K562 (cell line): ENCODE data around the gene USP2. TPM values are rescaled to one million over a fixed set of nuclear protein-coding genes. Genes with fewer than 3 reads are reported as not detected.

Source experiments
- AFF1 ChIP-seq, 2 experiments: fragments of 450-650 bp; IDR thresholded peaks; 2 replicates each; pipeline ENCODE4 v1.6.1; 2018; ENCODE audit warnings: mild to moderate bottlenecking in 2 of 2, low read depth in 1 of 2; ENCODE audit not compliant: partially characterized antibody in 2 of 2
- FOXP4 ChIP-seq: sonication (generic); formaldehyde crosslinking; IDR thresholded peaks from 2 replicates; pipeline ENCODE4 v1.8.0; 2022; ENCODE audit warnings: mild to moderate bottlenecking, missing genetic modification reagents, borderline replicate concordance
- KLF1 ChIP-seq: fragments of 450-650 bp; IDR thresholded peaks from 2 replicates; pipeline ENCODE4 v1.6.1; 2016; ENCODE audit warnings: missing genetic modification characterization, missing compliant biosample characterization
- MAZ ChIP-seq, 2 experiments: fragments of 450-650 bp in 1 of 2; sonication (generic) in 1 of 2; formaldehyde crosslinking; IDR thresholded peaks in 1 of 2; conservative IDR thresholded peaks in 1 of 2; 2 replicates each; pipeline versions ENCODE4 v1.4.0 to v1.5.0; 2020; ENCODE audit warnings: mild to moderate bottlenecking in 1 of 2, missing genetic modification reagents in 1 of 2
- MECOM ChIP-seq: fragments of 250-450 bp; sonication (Bioruptor Pico); IDR thresholded peaks from 2 replicates; pipeline ENCODE4 v1.8.0; 2022; ENCODE audit warnings: inconsistent platforms
- MITF ChIP-seq: IDR thresholded peaks from 2 replicates; pipeline ENCODE4 v1.6.1; 2014; ENCODE audit warnings: antibody characterized with exemption
- OTX1 ChIP-seq: fragments of 450-650 bp; formaldehyde crosslinking; IDR thresholded peaks from 2 replicates; pipeline ENCODE4 v1.4.0; 2022; ENCODE audit warnings: mild to moderate bottlenecking
- SUPT5H ChIP-seq: fragments of 450-650 bp; IDR thresholded peaks from 2 replicates; pipeline ENCODE4 v1.6.1; 2016
- TFAP4 ChIP-seq: sonication (generic); formaldehyde crosslinking; IDR thresholded peaks from 2 replicates; pipeline ENCODE4 v1.8.0; 2022; ENCODE audit warnings: missing genetic modification reagents, mild to moderate bottlenecking, moderate library complexity, borderline replicate concordance
- USF1 ChIP-seq: sonication (generic); formaldehyde crosslinking; IDR thresholded peaks from 2 replicates; pipeline ENCODE4 v1.9.0; 2022; ENCODE audit warnings: mild to moderate bottlenecking, missing genetic modification reagents
- ZHX1 ChIP-seq: fragments of 150-350 bp; conservative IDR thresholded peaks from 2 replicates; pipeline ENCODE4 v1.6.1; 2014; ENCODE audit warnings: low read length
- ZNF165 ChIP-seq: fragments of 250-450 bp; sonication (Bioruptor Pico); IDR thresholded peaks from 2 replicates; pipeline ENCODE4 v1.4.0; 2020; ENCODE audit warnings: borderline replicate concordance
- ZNF253 ChIP-seq: fragments of 250-450 bp; sonication (Bioruptor Pico); conservative IDR thresholded peaks from 2 replicates; pipeline ENCODE4 v1.6.1; 2021; ENCODE audit warnings: mild to moderate bottlenecking
- ZNF76 ChIP-seq: fragments of 250-450 bp; sonication (Bioruptor Pico); IDR thresholded peaks from 2 replicates; pipeline ENCODE4 v1.4.0; 2020; ENCODE audit warnings: mild to moderate bottlenecking, moderate library complexity, borderline replicate concordance
- polyA plus RNA-seq, 8 experiments: library from polyadenylated mRNA; depleted of rRNA in 4 of 8; stranded (reverse) in 5 of 8; unstranded in 3 of 8; fragments of >200 nt; fragmentation: Nextera tagmentation in 2 of 8; fragmentation: Illumina TruSeq in 1 of 8; extraction: Ambion mirVana in 2 of 8; extraction: Trizol in 1 of 8; gene quantifications; 2 replicates each; pipeline versions ENCODE4 v1.2.1 to v1.2.3, GENCODE V29; 2011 to 2014; ENCODE audit warnings: inconsistent platforms in 1 of 8, missing spikeins in 1 of 8
- total RNA-seq, 7 experiments: library from RNA; depleted of rRNA in 6 of 7; stranded (reverse); fragments of >200 nt in 6 of 7; fragmentation: Illumina TruSeq in 2 of 7; extraction: Trizol in 2 of 7; gene quantifications; 2 replicates each; pipeline versions ENCODE4 v1.2.1 to v1.2.3, GENCODE V29; 2011 to 2021; ENCODE audit warnings: low replicate concordance in 1 of 7

The USP2 gene
- total and polyA plus RNA-seq, 9 of the 15 experiments (the other 6 are each of a cell fraction or from before 2014, with no cell fraction given), result 2.8 to 16.9 (median 3.9) TPM

- 0 out of 2 replicates have a peak, but pooled peaks have one; percentile 18 for TF ChIP-seq ZHX1
- no peak for TF ChIP-seq OTX1 (CRISPR knock-in tag)
- TF ChIP-seq ZNF165, result no peak
- no peak for TF ChIP-seq MITF
- TF ChIP-seq TFAP4 (CRISPR knock-in tag), result peak; percentile 99
- peak; percentile 95 to 99 for TF ChIP-seq MAZ (CRISPR knock-in tag; conservative IDR thresholded peaks at IDR 0.05 in 1 of 2, IDR thresholded peaks at IDR 0.05 in 1 of 2)
- no peak for TF ChIP-seq FOXP4 (CRISPR knock-in tag)
- TF ChIP-seq SUPT5H, result 0 out of 2 replicates have a peak, but pooled peaks have one; percentile 27
- TF ChIP-seq USF1, result peak; percentile 90
- peak; percentile 65; the same call in 1 of the 2 replicates for TF ChIP-seq KLF1 (tag)
- no peak for TF ChIP-seq MECOM (CRISPR knock-in tag)
- no peak for TF ChIP-seq AFF1 (IDR thresholded peaks at IDR 0.05; ENCODE audit: low read depth in 1 of 2, partially characterized antibody in 2 of 2)
- no peak for TF ChIP-seq ZNF253 (CRISPR knock-in tag)
- TF ChIP-seq ZNF76 (CRISPR knock-in tag), result no peak
These were observed at the start of gene USP2 (continued) for GRCh38 chr11:119381181-119381988.
